GM23338 (cell line): ENCODE data around the gene ALX3. TPM values are rescaled to one million over a fixed set of nuclear protein-coding genes. Genes with fewer than 3 reads are reported as not detected.

Experiments used
- ATAC-seq: fragments of 200-7000 bp; cut with Tn5 transposase; 3 replicates; pipeline ENCODE4 v1.9.1; 2020
- DNase-seq: peaks from one replicate; pipeline ENCODE4 v3.0.0-alpha.2; 2015; ENCODE audit warnings: low spot score
- H2AFZ ChIP-seq: fragments of 200-600 bp; sonication (generic); 2 replicates; pipeline ENCODE4 v1.8.0; 2016; ENCODE audit warnings: antibody characterized with exemption, mild to moderate bottlenecking, moderate library complexity
- H3F3A ChIP-seq: fragments of 200-600 bp; sonication (generic); replicated peaks from 2 replicates; pipeline ENCODE4 v1.8.0; 2017; ENCODE audit warnings: antibody characterized with exemption, mixed run types, low read depth
- H3K27ac ChIP-seq: fragments of 200-600 bp; sonication (generic); 2 replicates; pipeline ENCODE4 v1.6.1; 2016; ENCODE audit warnings: low read depth
- H3K27me3 ChIP-seq: fragments of 200-600 bp; sonication (generic); 2 replicates; pipeline ENCODE4 v1.8.0; 2016; ENCODE audit warnings: mild to moderate bottlenecking, mixed run types, moderate library complexity; ENCODE audit not compliant: insufficient read depth
- H3K36me3 ChIP-seq: fragments of 200-600 bp; sonication (generic); 2 replicates; pipeline ENCODE4 v1.8.0; 2016; ENCODE audit warnings: mild to moderate bottlenecking; ENCODE audit not compliant: insufficient read depth
- H3K4me1 ChIP-seq: fragments of 200-600 bp; sonication (generic); 2 replicates; pipeline ENCODE4 v1.8.0; 2016; ENCODE audit warnings: mild to moderate bottlenecking, moderate library complexity; ENCODE audit not compliant: insufficient read depth
- H3K4me2 ChIP-seq: fragments of 200-600 bp; sonication (generic); 2 replicates; pipeline ENCODE4 v1.7.1; 2017; ENCODE audit warnings: mixed run types
- H3K4me3 ChIP-seq: fragments of 200-600 bp; sonication (generic); 2 replicates; pipeline ENCODE4 v1.6.1; 2016; ENCODE audit warnings: mixed run types
- H3K79me2 ChIP-seq: fragments of 200-600 bp; sonication (generic); replicated peaks from 2 replicates; pipeline ENCODE4 v1.8.0; 2017; ENCODE audit warnings: mild to moderate bottlenecking; ENCODE audit not compliant: insufficient read depth
- H3K9me2 ChIP-seq: fragments of 200-600 bp; sonication (generic); 2 replicates; pipeline ENCODE4 v1.8.0; 2017; ENCODE audit not compliant: insufficient read depth
- H4K20me1 ChIP-seq: fragments of 200-600 bp; sonication (generic); replicated peaks from 2 replicates; pipeline ENCODE4 v1.8.0; 2017; ENCODE audit warnings: mild to moderate bottlenecking; ENCODE audit not compliant: insufficient read depth
- H3K27ac Mint-ChIP-seq: 2 replicates; pipeline ENCODE4 v1.8.0; 2020; ENCODE audit warnings: inconsistent platforms, mild to moderate bottlenecking, moderate library complexity, mixed read lengths
- H3K27me3 Mint-ChIP-seq: 3 replicates; pipeline ENCODE4 v1.8.0; 2022; ENCODE audit warnings: low read depth, mild to moderate bottlenecking, moderate library complexity, mixed read lengths, inconsistent platforms; ENCODE audit not compliant: insufficient read depth, poor library complexity
- H3K36me3 Mint-ChIP-seq: 3 replicates; pipeline ENCODE4 v1.8.0; 2021; ENCODE audit warnings: low read depth, mild to moderate bottlenecking, inconsistent platforms, moderate library complexity, mixed read lengths
- H3K4me1 Mint-ChIP-seq: 3 replicates; pipeline ENCODE4 v1.8.0; 2020; ENCODE audit warnings: mild to moderate bottlenecking, inconsistent platforms, mixed read lengths
- H3K4me3 Mint-ChIP-seq: 3 replicates; pipeline ENCODE4 v1.8.0; 2021; ENCODE audit warnings: moderate library complexity, mild to moderate bottlenecking, inconsistent platforms, mixed read lengths
- H3K9me3 Mint-ChIP-seq: 3 replicates; pipeline ENCODE4 v1.8.0; 2020; ENCODE audit warnings: moderate library complexity, mild to moderate bottlenecking, inconsistent platforms, mixed read lengths
- CREB1 ChIP-seq: fragments of 250-450 bp; sonication (Bioruptor Pico); IDR thresholded peaks from 2 replicates; pipeline ENCODE4 v1.5.0; 2020; ENCODE audit warnings: low read depth, mild to moderate bottlenecking, moderate library complexity
- CTCF ChIP-seq, 2 experiments: fragments of 200-600 bp in 1 of 2; sonication (generic) in 1 of 2; conservative IDR thresholded peaks; 2 replicates each; pipeline versions ENCODE4 v1.5.1 to v1.6.1; 2016 to 2017; ENCODE audit warnings: antibody characterized with exemption in 2 of 2, low read depth in 2 of 2, mild to moderate bottlenecking in 2 of 2, moderate library complexity in 1 of 2
- ETS1 ChIP-seq: IDR thresholded peaks from 2 replicates; pipeline ENCODE4 v1.6.1; 2016; ENCODE audit warnings: antibody characterized with exemption
- EZH2 ChIP-seq: fragments of 200-600 bp; sonication (generic); IDR thresholded peaks from one replicate; pipeline ENCODE4 v1.8.0; 2017; ENCODE audit warnings: antibody characterized with exemption, mild to moderate bottlenecking, low read depth; ENCODE audit not compliant: unreplicated experiment
- EZH2phosphoT487 ChIP-seq: fragments of 200-600 bp; sonication (generic); IDR thresholded peaks from one replicate; pipeline ENCODE4 v1.8.1; 2018; ENCODE audit warnings: antibody characterized with exemption; ENCODE audit not compliant: unreplicated experiment
- JUNB ChIP-seq: IDR thresholded peaks from one replicate; pipeline ENCODE4 v1.6.1; 2016; ENCODE audit warnings: antibody characterized with exemption; ENCODE audit not compliant: unreplicated experiment
- STAT1 ChIP-seq: IDR thresholded peaks from one replicate; pipeline ENCODE4 v1.6.1; 2016; ENCODE audit warnings: antibody characterized with exemption; ENCODE audit not compliant: unreplicated experiment
- ZNF114 ChIP-seq: fragments of 250-450 bp; sonication (Bioruptor Pico); IDR thresholded peaks from 2 replicates; pipeline ENCODE4 v1.5.0; 2020; ENCODE audit warnings: mild to moderate bottlenecking, moderate library complexity
- ZNF331 ChIP-seq: fragments of 250-450 bp; sonication (Bioruptor Pico); IDR thresholded peaks from 2 replicates; pipeline ENCODE4 v1.5.0; 2020; ENCODE audit warnings: low read depth, mild to moderate bottlenecking, moderate library complexity
- ZNF462 ChIP-seq: fragments of 250-450 bp; sonication (Bioruptor Pico); IDR thresholded peaks from 2 replicates; pipeline ENCODE4 v1.5.0; 2020; ENCODE audit warnings: mild to moderate bottlenecking, moderate library complexity
- polyA plus RNA-seq: library from polyadenylated mRNA; unstranded; fragments of >200 nt; fragmentation: Nextera tagmentation; extraction: Ambion mirVana; gene quantifications from 2 replicates; pipeline ENCODE4 v1.2.1, GENCODE V29; 2016
- total RNA-seq: library from RNA; depleted of rRNA; stranded (reverse); fragments of >200 nt; shearing (Covaris generic); gene quantifications from 2 replicates; pipeline ENCODE4 v1.2.3, GENCODE V29; 2014

The ALX3 gene
- total and polyA plus RNA-seq, 2 experiments from 2014 or later: not detected

- TF ChIP-seq STAT1: no peak
- TF ChIP-seq CTCF (conservative IDR thresholded peaks at IDR 0.05; ENCODE audit: low read depth in 2 of 2): no peak
- no peak for TF ChIP-seq ZNF114 (CRISPR knock-in tag)
- TF ChIP-seq CREB1: no peak
- no peak for TF ChIP-seq JUNB
- TF ChIP-seq ZNF331 (CRISPR knock-in tag): no peak
- TF ChIP-seq EZH2phosphoT487: no peak
- TF ChIP-seq ETS1: no peak
- TF ChIP-seq EZH2: no peak
These were observed 40.6 kb upstream of the ALX3 start (continued) for GRCh38 chr1:110111081-110111480.

GRCh38 chr1:110107867-110108469 is 37.5 kb upstream of the ALX3 start:
- H3K27me3 Mint-ChIP-seq: peaks cover 17% of the 10 kb centered on the region
- no peaks in the 10 kb centered on the region for H3K4me1 Mint-ChIP-seq
- Histone ChIP-seq H3K79me2 (no peaks in the 10 kb centered on the region), H3K4me1 (no peaks in the 10 kb centered on the region), H3K4me3 (no peak overlapping the region), H2AFZ (no peak overlapping the region), H3K27me3 (no peaks in the 10 kb centered on the region), H4K20me1 (no peaks in the 10 kb centered on the region), H3K36me3 (no peaks in the 10 kb centered on the region), H3F3A (no peaks in the 10 kb centered on the region), H3K4me2 (no peak overlapping the region), H3K27ac (no peak overlapping the region), H3K9me2 (no peaks in the 10 kb centered on the region)
- H3K9me3 Mint-ChIP-seq: no peaks in the 10 kb centered on the region
- no peaks in the 10 kb centered on the region for H3K36me3 Mint-ChIP-seq
- H3K4me3 Mint-ChIP-seq: no peak overlapping the region
- H3K27ac Mint-ChIP-seq: no peak overlapping the region
- ATAC-seq: no peak
- no peak for DNase-seq
- TF ChIP-seq ZNF331 (CRISPR knock-in tag) (no peak), STAT1 (no peak), JUNB (no peak), ZNF114 (CRISPR knock-in tag) (no peak), CREB1 (no peak), EZH2 (no peak), ZNF462 (CRISPR knock-in tag) (no peak), ETS1 (no peak)
